CD4-positive, alpha-beta T cell treated with Interleukin-6 for 4 hours (primary cell): Measurements from ENCODE around the gene SLC34A3.
"Not testable (repeated sequence)": the region's sequence is repeated elsewhere in the genome, so short reads cannot be mapped to it uniquely, and the experiment has no call there.

Experiments used
- DNase-seq: peaks from one replicate; pipeline ENCODE4 v3.0.0-alpha.2; 2020; ENCODE audit warnings: mixed read lengths

The SLC34A3 gene

DNA sequence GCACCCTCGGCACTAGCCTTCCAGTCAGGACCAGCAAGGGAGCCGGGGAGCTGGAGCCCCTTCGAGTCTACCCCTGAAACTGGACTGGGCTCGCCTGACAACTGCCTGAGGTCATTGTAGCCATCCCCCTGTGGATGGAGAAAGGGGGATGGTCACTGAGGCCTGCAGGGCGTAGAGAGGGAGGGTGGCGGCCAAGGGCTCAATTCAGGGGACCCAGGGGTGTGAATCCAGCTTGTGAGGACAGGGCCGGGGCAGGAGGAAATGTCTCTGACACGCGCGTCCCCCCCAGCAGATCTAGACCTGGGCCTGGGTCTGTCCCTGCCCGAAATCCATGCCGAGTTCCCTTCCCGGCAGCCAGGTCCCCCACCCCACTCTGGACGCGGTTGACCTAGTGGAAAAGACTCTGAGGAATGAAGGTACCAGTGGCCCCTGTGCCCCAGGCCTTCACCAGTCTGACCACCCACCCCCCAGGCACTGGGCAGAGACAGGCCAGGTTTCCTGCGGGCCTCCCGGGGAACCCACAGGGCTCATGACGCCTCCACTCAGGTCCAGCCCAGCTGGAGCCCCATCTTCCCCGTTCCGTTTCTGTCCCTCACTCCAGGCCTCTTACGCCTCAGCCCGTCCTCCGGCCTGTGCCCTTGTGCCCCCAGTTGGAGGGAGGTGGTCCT, 805 bp downstream of the SLC34A3 start:
- DNase-seq: no peak

- no peak for DNase-seq
Observed at GRCh38 chr9:137232101-137232500, 1.4 kb downstream of the SLC34A3 start.

- DNase-seq: no peak
Observed at GRCh38 chr9:137232510-137232909, 1.8 kb downstream of the SLC34A3 start.

DNA sequence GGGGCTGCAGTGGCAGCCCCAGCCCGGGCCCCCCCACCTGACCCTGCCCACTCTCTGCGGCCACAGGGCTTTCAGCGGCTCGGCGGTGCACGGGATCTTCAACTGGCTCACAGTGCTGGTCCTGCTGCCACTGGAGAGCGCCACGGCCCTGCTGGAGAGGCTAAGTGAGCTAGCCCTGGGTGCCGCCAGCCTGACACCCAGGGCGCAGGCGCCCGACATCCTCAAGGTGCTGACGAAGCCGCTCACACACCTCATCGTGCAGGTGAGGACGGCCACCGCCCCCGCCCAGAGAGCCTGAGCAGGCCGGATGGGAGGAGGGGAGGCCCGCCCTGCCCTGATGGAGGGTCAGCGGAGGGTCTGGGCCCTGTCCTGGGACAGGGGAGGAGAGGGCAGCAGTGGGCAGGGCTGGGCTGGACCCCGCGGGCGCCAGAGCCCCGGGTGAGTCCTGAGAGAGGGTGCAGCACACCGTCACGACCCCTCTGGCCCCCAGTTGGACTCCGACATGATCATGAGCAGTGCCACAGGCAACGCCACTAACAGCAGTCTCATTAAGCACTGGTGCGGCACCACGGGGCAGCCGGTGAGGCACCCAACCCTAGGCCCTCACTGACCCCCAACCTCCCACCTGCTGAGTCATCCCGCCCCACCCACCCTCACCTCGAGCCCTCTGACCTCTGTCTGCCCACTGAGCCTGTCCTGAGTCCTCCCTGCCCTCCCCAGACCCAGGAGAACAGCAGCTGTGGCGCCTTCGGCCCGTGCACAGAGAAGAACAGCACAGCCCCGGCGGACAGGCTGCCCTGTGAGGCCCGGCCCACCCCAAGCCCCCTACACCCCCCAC, 2.7 kb downstream of the SLC34A3 start:
- DNase-seq: no peak

DNA sequence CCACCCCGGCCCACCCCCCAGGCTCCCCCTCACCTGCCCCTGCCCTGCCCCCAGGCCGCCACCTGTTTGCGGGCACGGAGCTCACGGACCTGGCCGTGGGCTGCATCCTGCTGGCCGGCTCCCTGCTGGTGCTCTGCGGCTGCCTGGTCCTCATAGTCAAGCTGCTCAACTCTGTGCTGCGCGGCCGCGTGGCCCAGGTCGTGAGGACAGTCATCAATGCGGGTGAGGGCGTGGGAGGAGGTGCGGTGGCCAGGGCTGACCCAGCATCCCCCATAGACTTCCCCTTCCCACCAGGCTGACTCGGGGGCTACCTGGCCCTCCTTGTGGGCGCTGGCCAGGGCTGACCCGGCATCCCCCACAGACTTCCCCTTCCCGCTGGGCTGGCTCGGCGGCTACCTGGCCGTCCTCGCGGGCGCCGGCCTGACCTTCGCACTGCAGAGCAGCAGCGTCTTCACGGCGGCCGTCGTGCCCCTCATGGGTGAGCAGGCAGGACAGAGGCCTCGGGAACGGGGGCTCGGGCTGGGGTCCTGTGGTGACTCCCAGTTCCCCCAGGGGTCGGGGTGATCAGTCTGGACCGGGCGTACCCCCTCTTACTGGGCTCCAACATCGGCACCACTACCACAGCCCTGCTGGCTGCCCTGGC, 3.5 kb downstream of the SLC34A3 start:
- DNase-seq: no peak

- DNase-seq: no peak
Observed at GRCh38 chr9:137234758-137235423, 4.2 kb downstream of the SLC34A3 start.

GRCh38 chr9:137235424-137236237, 4.9 kb downstream of the SLC34A3 start:
- no peak for DNase-seq

- DNase-seq: peak; percentile 94
Observed at GRCh38 chr9:137236238-137236935, 5.7 kb downstream of the SLC34A3 start.

- no peak for DNase-seq
Observed at GRCh38 chr9:137236936-137237421, 6.3 kb downstream of the SLC34A3 start.

DNA sequence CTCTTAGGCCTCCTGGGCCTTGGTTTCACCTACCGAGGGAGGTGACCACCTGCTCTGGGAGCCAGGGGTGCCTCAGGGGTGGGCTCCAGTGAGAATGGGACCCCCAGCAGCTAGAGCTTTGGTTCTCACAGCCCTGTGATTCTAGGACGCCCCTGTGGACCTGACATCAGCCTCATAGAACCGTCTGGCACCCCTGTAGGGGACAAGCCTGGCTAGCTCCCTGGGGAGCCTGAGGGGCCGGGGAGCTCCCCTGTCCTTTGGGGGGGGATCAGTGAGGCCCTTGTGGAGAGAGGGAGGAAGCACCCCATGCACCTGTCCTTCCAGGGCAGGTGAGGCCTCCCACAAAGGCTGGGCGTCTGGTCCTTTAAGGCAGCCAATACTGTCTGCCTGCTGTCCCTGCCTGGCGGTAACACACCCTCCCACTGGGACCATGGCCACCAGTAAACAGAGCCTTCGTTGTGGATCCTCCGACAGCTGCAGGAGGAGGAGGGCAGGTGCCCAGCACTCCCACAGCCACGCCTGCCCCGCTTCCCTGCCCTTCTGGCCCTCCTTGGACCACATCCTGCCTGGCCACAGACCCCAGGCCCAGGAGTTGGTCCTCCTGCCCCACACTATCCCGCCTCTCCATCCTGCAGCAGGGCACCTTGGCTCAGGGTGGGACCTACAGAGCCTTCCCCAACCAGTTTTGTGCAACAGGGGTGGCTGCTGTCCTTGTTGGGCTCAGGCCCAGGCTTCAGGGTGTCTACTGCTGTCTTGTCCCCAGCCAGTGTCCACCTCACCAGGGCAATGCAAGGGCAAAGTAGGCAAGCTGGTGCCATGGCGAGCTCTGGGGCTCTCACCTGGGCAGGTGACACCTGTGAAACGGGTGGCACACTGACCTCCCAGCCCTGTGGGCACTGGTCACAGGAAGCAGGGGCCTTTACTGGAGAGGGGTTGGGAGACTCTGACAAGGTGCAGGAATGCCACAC, 7.3 kb downstream of the SLC34A3 start:
- no peak for DNase-seq

DNA sequence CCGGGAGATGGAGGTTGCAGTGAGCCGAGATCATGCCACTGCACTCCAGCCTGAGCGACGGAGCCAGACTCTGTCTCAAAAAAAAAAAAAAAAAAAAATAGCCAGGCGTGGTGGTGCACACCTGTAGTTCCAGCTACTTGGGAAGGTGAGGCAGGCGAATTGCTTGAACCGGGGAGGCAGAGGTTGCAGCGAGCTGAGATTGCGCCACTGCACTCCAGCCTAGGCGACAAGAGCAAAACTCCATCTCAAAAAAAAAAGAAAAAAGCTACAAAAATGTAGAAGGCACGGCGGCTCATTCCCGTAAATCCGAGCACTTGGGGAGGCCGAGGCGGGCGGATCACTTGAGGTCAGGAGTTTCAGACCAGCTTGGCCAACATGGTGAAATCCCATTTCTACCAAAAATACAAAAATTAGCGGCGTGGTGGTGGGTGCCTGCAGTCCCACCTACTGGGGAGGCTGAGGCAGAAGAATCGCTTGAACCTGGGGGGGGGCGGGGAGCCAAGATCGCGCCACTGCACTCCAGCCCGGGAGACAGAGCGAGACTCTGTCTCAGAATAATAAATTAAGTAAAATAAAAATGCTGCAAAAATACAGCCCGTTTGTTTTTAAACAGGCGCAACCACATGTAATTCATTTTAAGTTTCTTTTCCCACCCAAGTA, 9.0 kb downstream of the SLC34A3 start:
- not testable (repeated sequence) for DNase-seq

DNA sequence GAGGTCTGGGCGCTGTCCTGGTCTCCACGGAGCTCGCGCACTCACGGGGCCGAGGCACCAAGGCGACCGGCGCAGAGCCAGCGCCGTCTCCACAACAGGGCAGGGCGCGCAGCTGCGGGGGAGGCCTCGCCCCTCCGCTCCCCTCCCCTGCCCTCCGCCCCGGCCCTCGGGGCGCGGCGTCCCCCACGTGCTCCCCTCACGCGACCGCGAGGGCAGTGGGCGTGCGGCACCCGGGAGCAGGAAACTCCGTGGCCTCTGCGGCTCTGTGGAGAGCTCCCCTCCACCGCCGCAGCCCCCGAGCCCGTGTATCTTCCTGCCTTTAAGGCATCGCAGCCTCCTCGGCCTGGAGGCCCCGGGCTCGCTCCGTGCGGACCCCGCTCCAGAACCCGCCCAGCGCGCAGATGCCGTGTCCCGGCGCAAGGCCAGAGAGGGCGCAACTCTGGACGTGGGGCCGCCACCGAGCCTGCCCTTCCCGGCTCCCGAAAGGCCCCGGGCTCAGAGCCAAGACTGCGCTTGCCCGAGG, 9.7 kb downstream of the SLC34A3 start:
- DNase-seq: peak; percentile 72

DNA sequence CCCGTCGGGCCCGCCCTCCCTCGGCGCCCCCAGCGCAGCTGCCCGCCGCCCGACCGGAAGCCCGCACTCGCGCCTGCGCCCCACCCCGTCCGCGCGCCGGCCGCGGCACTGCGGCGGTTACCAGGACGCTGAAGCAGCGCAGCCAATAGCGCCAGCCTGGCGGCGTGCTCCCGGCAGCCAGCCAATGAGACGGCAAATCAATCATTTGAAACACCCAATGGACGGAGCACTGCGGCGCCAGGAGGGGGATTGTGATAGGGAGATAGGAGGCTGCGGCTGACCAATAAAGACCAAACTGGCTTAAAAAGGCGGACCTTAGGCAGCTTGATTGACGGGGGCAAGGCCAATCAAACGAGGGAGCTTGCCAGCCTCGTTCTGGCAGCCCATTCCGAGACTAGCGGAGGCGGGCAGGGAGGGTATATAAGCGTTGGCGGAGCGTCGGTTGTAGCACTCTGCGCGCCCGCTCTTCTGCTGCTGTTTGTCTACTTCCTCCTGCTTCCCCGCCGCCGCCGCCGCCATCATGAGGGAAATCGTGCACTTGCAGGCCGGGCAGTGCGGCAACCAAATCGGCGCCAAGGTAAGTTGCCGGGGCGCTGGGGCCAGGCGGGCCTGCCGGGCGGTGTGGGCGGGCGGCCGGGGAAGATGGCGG, 10.3 kb downstream of the SLC34A3 start, which contains the start of gene TUBB4B:
Gene TUBB4B, plus strand, starts transcription at position 447 of the 649 bp plus-strand sequence. Its CDS starts 74 bp downstream, at position 521.
- peak; percentile 97 for DNase-seq

DNA sequence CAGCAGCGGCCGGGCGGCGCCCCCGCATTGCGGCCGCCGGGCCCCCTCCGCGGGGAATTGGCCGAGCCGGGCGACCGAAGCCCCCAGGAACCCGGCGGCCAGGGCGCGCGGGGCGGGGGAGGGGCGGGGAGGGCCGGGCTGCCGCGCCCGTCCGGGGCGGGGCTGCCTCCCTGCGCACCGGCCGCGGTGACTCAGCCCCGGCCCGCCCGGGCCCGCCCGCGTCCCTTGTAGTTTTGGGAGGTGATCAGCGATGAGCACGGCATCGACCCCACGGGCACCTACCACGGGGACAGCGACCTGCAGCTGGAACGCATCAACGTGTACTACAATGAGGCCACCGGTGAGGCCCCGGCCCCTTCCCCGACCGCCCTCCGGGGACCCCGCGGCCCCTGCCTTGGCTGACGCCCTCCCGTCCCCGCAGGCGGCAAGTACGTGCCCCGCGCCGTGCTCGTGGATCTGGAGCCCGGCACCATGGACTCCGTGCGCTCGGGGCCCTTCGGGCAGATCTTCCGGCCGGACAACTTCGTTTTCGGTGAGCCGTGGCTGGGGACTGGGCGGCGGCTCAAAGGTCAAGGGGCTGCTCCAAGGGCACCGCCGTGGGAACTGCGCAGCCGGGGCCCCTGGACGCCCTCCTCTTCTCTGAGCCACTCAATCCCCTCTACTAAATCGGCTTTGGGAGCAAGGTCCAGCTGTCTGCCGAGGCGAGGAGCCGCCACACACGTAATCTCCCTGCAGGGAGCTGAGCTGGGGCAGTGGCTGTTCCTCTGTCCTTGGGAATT, 11.0 kb downstream of the SLC34A3 start:
- DNase-seq: peak; percentile 84

- DNase-seq: no peak
Observed at GRCh38 chr9:137242269-137243203, 11.8 kb downstream of the SLC34A3 start.

DNA sequence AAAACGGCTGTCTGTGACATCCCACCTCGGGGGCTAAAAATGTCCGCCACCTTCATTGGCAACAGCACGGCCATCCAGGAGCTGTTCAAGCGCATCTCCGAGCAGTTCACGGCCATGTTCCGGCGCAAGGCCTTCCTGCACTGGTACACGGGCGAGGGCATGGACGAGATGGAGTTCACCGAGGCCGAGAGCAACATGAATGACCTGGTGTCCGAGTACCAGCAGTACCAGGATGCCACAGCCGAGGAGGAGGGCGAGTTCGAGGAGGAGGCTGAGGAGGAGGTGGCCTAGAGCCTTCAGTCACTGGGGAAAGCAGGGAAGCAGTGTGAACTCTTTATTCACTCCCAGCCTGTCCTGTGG, 12.5 kb downstream of the SLC34A3 start:
- not testable (repeated sequence) for DNase-seq
